GM12864 (cell line): ENCODE results near the gene HERC2.

Source experiments
- DNase-seq: peaks from one replicate; pipeline ENCODE4 v3.0.0-alpha.2; 2011; ENCODE audit warnings: low read depth
- H3K4me3 ChIP-seq: 2 replicates; pipeline ENCODE4 v1.5.1; 2011; ENCODE audit warnings: mild to moderate bottlenecking, low read depth, low read length, control low read depth
- TF ChIP-seq, protein P1 (sequence below): IDR thresholded peaks from 2 replicates; pipeline ENCODE4 v1.5.1; 2011; ENCODE audit warnings: low read depth, mild to moderate bottlenecking, moderate library complexity, low read length, control low read depth, inconsistent platforms; ENCODE audit errors: missing control alignments

HERC2 gene

DNA sequence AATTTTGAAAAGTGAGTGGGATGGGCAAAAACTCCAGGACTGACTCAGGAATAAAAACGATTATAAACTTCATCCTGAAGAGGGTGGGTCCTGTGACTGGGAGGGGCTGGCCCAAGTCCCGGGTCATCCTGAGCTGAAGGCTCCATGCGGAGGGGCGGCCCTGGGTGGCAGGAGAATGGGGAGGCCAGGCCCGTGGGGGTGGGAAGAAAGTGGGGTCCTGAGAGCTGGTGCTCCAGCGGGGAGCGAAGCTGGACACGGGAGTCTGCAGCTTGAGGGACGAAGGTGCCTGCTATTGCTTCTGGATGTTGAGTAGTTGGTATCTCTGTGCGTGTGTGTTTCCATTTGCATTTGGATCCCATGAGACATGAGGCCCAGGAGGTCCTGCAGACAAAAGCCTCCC, 218.1 kb downstream of the HERC2 start:
- DNase-seq, result no peak

DNA sequence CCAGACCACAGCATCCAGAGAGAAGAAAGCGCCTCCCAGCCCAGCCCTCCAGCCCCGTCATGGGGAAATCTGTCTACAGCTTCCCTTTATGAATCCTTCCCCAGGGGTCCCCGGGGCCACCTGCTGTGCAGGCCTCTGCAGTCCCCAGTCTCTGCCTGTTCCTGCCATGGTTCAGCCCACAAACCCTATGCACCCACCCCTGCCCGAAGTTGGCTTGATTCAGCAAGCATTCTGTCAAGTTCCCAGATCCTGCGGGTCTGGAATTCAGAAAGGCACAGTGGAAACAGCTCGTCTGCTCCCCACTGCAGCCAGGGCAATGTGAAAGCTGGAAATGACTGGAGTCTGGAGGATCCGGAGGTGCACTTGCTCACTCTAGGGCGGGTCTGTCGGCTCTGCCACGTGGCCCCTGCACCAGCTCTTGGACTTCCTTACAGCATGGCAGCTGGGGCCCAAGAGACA, 220.0 kb downstream of the HERC2 start:
- no peak overlapping the region for H3K4me3 ChIP-seq
- DNase-seq, result no peak
- TF ChIP-seq, protein P1, sequence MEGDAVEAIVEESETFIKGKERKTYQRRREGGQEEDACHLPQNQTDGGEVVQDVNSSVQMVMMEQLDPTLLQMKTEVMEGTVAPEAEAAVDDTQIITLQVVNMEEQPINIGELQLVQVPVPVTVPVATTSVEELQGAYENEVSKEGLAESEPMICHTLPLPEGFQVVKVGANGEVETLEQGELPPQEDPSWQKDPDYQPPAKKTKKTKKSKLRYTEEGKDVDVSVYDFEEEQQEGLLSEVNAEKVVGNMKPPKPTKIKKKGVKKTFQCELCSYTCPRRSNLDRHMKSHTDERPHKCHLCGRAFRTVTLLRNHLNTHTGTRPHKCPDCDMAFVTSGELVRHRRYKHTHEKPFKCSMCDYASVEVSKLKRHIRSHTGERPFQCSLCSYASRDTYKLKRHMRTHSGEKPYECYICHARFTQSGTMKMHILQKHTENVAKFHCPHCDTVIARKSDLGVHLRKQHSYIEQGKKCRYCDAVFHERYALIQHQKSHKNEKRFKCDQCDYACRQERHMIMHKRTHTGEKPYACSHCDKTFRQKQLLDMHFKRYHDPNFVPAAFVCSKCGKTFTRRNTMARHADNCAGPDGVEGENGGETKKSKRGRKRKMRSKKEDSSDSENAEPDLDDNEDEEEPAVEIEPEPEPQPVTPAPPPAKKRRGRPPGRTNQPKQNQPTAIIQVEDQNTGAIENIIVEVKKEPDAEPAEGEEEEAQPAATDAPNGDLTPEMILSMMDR, result no peak

More for the DNA sequence above, 218.1 kb downstream of the HERC2 start:
- no peak overlapping the region for H3K4me3 ChIP-seq
- TF ChIP-seq, protein P1, result no peak

DNA sequence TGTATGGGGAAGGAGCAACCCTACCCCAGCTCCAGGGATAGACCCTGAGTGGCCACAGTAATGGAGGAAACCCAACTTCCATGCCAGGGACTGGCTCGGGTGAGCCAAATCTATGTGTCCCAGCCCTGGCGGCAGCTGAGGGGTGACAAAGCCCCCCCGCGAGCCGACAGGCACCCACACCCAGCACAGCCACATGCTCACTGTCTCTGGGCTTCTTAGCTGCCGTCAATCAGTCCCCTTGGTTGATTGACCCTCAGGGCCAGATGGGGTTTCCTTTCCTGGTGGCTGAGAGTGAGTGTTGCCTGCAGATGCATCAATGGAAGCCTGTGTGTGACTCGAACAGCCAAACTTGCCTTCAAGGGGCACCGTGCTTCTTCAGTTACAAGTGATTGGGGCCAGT, 220.8 kb downstream of the HERC2 start:
- DNase-seq, result no peak
- TF ChIP-seq, protein P1, result no peak
- no peak overlapping the region for H3K4me3 ChIP-seq

DNA sequence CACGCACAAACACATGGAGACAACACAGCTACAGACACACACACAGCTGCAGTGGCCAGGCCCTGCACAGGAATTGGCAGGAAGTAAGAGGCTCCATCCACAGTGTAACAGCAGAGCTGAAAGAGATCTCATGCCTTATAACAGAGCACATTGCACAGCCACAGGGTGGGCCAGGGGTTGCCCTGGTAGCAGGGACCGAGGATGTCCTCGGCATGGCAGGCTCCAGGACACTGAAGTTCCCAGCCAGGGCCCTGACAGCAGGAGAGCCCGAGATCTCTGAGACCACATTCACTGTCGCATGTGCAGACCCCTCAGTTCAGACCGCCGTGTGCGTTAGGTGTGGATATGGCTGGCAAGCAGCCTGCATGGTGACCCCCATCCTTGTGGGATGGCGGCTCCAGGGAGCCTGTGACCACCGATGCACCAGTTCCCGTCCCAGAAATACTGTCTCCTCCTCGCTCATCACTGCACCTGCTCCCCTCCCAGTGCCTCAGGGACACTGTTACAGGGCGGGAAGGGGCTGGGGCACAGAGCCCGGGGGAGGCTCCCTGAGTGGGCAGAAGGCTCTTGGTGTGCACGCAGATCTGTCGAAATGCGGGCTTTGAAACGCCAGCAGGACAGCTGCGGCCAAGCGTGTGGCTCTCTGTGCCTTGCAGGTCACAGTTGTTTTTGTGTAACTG, 221.3 kb downstream of the HERC2 start:
- TF ChIP-seq, protein P1, result no peak
- no peak overlapping the region for H3K4me3 ChIP-seq
- DNase-seq, result no peak

DNA sequence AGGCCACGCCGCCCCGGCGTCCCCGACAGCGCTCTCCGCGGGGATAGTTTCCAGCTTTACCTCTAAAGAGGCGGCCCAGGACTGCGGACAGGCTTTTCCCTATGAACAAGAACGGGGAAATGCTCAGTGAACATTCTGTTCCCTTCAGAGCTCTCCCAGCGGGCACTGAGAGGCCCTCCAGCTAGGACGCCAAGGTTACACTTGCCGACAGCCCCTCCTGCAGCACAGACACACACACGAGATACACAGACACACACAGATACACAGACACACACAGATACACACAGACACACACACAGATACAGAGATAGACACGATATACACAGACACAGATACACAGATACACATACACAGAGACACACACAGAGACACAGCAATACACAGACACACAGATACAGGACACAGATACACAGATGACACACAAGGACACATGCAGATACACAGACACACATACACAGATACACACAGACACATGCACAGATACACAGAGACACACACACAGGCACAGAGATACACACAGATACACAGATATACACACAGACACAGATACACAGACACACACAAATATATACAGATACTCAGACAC, 222.3 kb downstream of the HERC2 start:
- no peak overlapping the region for H3K4me3 ChIP-seq
- no peak for DNase-seq
- TF ChIP-seq, protein P1, result no peak

DNA sequence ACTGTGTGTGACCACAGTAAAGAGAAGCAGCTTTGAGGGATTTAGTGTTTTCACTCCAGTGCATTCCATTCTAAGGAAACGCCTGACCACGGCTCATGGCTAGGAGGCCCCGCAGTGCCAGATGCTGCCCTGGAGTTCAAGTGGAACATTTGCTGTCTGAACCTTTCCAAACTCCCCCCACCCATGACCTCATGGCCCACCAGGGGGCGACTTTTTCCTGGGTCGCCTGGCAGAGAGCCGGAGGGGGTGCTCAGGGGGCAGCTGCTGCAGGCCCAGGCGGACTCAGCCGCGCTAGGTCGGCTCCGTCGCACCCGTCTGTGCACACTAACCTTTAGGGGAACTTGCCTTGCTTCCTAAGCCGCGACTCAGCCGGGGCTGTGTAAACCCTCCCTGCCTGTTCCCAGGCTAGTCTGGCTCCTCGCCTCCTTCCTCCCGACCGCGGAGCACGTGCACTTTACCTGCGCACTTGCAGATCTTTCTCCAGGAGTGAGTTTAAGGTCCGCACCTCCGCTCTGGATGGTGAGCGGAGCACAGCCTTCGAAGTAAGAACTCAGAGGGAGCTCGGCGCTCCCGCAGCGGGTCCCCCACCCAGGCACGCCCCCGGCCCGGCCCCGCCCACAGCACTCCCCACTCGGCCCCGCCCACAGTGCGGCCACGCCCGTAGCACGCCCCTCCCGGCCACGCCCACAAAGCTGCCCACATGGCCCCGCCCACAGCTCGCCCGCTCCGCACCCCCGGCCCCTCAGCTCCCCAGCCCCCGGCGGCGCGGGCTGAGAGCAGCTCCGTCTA, 223.0 kb downstream of the HERC2 start, which contains the start of gene OCA2:
TSS of gene OCA2 (minus strand) at position 550 of the 789 bp plus-strand sequence. CDS start 17,441 bp downstream, outside the sequence.
- no peak for DNase-seq
- TF ChIP-seq, protein P1, result no peak
- H3K4me3 ChIP-seq, result no peak within 1 kb of the TSS
